ENCODE data around the gene PANK4.

DNA sequence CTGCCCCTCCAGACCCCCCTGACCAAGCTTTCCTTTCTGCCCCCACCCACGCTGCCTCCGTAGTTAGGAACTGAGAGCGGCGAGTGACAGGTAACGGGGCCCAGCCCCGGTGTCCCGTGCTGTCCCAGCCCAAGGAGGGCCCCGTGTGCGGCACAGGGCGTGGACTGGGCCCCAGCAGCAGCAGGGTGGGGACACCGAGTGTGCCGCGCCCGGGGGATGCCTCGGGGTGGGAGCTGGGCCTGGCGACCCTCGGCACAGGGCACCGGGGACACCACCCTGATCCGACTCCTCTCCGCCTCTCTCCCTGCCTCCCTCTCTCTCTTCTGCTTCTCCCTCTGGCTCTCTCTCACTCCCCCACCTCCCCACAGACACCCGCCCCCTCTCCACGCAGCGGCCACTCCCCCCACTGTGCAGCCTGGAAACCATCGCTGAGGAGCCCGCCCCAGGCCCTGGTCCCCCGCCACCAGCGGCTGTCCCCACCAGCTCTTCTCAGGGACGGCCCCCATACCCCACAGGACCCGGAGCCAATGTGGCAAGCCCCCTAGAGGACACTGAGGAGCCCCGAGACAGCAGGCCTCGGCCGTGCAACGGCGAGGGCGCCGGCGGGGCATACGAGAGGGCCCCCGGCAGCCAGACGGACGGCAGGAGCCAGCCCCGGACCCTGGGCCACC, 22.7 kb downstream of the PANK4 start:
- TF ChIP-seq, protein P1, sequence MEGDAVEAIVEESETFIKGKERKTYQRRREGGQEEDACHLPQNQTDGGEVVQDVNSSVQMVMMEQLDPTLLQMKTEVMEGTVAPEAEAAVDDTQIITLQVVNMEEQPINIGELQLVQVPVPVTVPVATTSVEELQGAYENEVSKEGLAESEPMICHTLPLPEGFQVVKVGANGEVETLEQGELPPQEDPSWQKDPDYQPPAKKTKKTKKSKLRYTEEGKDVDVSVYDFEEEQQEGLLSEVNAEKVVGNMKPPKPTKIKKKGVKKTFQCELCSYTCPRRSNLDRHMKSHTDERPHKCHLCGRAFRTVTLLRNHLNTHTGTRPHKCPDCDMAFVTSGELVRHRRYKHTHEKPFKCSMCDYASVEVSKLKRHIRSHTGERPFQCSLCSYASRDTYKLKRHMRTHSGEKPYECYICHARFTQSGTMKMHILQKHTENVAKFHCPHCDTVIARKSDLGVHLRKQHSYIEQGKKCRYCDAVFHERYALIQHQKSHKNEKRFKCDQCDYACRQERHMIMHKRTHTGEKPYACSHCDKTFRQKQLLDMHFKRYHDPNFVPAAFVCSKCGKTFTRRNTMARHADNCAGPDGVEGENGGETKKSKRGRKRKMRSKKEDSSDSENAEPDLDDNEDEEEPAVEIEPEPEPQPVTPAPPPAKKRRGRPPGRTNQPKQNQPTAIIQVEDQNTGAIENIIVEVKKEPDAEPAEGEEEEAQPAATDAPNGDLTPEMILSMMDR (conservative IDR thresholded peaks at IDR 0.05): no peak
- no peak for TF ChIP-seq ZFX (IDR thresholded peaks at IDR 0.05)

Data from C4-2B (cell line).